Activated T-cell treated with anti-CD3 and anti-CD28 coated beads for 24 hours (primary cell): ENCODE measurements around the gene EPC1.
"Not testable (repeated sequence)": the region's sequence is repeated elsewhere in the genome, so short reads cannot be mapped to it uniquely, and the experiment has no call there.

Experiments
- DNase-seq: peaks from one replicate; pipeline ENCODE4 v3.0.0-alpha.2; 2020; ENCODE audit warnings: low read depth

Gene EPC1, protein sequence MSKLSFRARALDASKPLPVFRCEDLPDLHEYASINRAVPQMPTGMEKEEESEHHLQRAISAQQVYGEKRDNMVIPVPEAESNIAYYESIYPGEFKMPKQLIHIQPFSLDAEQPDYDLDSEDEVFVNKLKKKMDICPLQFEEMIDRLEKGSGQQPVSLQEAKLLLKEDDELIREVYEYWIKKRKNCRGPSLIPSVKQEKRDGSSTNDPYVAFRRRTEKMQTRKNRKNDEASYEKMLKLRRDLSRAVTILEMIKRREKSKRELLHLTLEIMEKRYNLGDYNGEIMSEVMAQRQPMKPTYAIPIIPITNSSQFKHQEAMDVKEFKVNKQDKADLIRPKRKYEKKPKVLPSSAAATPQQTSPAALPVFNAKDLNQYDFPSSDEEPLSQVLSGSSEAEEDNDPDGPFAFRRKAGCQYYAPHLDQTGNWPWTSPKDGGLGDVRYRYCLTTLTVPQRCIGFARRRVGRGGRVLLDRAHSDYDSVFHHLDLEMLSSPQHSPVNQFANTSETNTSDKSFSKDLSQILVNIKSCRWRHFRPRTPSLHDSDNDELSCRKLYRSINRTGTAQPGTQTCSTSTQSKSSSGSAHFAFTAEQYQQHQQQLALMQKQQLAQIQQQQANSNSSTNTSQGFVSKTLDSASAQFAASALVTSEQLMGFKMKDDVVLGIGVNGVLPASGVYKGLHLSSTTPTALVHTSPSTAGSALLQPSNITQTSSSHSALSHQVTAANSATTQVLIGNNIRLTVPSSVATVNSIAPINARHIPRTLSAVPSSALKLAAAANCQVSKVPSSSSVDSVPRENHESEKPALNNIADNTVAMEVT

GRCh38 chr10:32346551-32347362 lies at the start of gene EPC1:
Gene EPC1 (minus strand): TSS chr10:32347158. CDS start chr10:32346915, 243 bp downstream.
- DNase-seq: peak; percentile 86

DNA sequence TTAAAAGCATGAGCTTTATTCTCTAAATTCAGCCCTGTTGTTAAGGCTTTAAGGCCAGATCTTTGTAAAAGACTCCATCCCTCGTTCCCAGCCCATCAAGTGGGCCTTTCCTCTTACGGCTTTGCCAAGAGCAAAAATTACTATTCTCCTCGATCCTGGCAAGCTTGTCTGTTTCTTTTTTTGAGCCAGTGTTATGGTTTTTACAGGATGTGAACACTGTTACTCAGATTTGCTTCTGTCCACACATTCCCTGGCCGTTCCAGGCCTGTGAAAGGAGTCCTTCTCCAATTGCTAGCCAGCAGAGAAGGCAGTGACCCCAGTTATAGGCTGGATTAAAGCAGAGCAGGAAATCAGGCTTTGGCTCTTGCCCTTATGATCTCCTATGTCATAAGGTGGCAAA lies 47.0 kb upstream of the EPC1 start:
- no peak for DNase-seq

DNA sequence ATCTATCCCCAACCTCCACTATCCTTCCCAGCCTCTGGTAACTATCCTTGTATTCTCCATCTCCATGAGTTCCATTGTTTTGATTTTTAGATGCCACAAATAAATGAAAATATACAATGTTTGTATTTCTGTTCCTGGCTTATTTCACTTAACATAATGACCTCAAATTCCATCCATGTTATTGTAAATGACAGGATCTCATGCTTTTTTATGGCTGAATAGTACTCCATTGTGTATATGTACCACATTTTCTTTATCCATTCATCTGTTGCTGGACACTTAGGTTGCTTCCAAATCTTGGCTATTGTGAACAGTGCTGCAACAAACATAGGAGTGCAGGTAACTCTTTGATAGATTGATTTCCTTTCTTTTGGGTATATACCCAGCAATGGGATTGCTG lies 45.3 kb upstream of the EPC1 start:
- DNase-seq: not testable (repeated sequence)

DNA sequence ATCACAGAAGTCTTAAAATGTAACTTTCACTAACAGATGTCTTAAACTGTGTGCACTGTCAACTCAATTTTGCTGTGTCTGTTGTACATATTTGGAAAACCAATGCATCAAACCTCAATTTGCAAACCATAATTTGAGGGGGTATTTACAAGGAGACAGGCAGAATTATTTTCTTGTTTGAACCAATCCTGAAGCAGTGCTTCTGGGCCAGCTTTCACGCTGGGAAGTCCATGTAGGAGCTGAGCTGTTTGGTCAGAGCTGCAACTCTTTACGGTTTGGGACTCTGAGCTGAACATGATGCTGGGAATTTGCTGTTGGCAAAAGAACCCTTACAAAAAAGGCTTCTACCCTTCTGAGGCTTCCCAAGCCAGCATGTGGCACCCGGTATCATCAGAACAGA lies 43.2 kb upstream of the EPC1 start:
- no peak for DNase-seq

GRCh38 chr10:32388258-32389027 lies 41.5 kb upstream of the EPC1 start:
- DNase-seq: no peak

DNA sequence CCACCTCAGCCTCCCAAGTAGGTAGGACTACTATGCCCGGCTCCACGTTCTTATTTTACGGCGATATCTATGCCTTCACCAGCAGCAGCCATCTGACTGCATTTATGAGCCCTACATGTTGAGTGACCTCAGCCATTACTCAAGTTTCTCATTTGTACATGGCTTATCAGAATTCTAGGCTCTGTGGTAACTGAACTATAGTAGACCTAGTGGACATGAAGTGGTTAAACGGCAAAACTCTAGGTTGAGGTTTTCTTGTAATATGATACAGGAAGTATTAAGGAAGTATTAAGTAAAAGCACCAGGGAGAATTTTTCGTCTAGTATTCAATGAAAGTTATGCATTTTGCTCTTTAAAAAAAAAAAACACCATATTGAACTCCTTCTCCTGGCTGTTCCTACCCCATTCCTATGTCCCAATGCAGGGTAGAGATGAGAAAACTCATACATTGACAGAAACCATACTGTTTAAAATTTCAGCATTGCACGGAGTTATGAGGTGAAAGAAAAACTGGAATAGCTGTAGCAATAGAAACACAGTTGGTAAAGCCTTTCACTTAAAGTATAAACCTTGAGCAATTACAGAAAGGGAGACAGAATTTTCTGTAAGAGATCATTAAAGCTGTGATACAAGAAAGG lies 39.8 kb upstream of the EPC1 start:
- DNase-seq: no peak

GRCh38 chr10:32384171-32384570 lies 37.2 kb upstream of the EPC1 start:
- DNase-seq: no peak

GRCh38 chr10:32381165-32381564 lies 34.2 kb upstream of the EPC1 start:
- DNase-seq: no peak

DNA sequence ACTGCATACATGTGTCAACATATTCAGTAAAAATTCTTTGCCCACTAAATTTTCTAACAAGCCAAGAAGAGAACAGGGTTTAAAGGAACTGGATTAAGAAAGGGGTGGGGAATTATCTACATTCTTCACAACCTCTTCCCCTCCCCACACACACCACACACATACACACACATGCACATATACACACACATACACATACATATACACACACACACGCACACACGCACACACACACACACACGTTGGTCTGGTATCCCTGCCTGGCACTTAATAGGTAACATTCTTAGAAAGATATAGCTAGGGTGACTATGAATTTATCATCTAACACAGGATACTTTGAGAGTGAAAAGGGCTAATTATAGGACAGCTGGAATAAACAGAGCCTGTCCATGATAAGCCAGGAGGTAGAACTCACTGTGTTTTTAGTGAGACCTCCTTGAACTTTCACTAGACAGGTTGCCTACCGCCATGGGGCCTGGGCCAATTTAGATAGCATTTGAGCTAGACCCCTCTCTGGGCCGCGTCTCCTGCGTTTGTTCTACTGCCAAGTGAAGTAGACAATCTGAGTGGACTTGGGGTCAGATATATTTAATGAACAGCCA lies 33.1 kb upstream of the EPC1 start:
- DNase-seq: no peak

DNA sequence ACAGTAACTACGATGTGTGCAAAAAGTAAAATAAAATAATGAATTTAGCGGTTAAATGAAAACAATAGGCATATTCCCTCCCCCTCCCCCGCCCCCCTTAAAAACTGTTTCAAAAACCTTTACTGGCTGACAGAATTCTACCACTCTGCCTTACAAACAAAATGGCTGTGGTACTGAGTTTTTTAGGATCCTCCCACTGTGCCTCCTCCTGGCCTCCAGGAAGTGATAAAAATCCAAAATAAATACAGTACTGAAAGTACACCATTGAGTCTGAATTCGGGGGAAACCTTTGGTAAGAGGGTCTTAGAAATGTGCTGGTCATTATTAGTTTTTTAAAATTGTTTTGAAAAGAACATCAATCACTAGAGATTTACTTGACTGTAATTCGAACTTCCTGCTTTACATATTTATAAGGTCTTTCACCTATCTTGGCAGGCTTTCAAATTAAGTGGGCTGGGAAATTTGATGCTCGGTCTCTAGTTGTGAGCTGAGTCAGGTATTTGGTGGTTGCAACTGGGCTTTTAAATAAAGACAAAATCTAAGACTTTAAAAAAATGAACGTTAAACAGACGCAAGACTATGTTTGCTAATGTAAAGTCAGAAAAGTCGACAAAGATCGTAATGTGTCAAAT lies 32.5 kb upstream of the EPC1 start:
- no peak for DNase-seq

DNA sequence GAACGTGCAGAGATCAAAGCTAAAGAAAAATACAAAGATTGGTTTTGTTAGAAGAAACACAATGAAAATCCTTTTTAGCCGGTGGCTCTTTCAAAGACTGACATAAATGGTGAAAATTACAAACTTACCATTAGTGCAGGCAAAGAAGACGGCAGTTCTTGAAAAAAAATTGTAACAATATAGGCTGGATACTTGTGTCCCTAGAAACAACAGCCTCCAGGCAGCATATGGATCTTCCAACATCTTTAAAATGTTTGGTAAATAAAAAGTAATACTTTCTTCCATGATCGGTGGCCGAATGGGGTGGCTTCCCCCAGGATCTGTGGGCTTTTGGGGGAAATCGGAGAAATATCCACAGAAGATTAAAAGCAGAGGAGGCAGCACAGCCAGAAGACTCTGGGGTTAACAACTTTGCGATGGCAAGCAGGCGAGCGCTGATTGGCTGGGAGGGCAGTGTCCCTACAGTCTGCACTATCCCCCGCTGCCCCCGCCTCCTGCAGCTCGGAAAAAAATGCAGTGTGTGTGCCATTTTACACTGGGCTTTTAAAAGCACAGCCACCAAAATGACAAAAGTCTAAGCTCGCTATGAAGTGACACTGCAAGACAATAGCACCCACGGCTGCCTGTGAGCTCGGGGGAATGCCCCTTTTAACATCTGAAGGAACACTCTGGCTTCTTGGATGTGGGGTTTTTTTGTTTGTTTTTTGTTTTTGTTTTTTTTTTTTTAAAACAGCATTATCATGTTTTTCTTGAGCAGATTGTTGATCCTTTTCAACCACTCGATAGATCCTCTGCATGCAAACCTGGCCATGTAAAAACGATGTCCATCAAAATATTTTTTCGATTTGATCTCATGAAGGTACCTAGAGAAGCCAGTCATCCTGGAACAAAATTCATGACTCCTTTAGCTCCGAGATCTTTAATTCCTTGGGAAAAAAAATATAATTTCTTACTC lies 31.7 kb upstream of the EPC1 start:
- DNase-seq: peak; percentile 83

GRCh38 chr10:32377458-32378259 lies 30.7 kb upstream of the EPC1 start:
- DNase-seq: no peak

DNA sequence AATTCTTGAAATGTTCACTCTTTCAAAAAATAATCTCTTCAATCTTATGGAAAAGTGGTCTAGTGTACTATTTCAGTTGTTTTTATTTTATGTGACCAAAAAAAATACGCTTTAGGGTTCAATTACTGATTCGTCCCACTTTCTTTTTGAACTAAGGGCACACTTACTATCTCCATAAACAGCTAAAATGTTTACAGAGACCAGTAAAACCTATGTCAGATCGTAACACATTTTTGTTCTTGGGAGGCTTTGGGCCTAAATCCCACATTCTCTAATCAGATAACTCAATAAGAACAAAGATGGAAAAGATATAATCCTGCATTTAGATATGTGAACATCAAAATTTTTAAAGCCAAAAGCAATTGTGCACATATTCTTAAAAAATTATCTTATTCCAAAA lies 29.8 kb upstream of the EPC1 start:
- no peak for DNase-seq

GRCh38 chr10:32376097-32376496 lies 29.1 kb upstream of the EPC1 start:
- DNase-seq: no peak

GRCh38 chr10:32375631-32376030 lies 28.7 kb upstream of the EPC1 start:
- DNase-seq: no peak

DNA sequence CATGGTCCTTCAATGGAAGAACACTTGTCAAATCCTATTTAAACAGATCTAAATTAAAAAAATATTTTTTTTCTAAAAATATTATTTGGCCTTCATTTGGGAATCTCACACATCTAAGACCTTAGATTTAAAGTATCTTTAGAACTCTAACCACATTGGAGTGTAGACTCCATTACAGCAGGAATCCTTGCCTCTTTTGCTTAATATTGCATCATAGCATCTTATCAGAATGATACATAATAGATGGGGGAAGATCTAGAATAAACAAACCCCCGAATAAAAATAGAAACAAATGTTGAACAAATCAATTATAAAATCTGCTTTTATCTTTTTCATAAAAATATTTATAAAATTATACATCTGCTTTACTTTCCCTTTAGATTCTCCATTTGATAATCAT lies 27.6 kb upstream of the EPC1 start:
- no peak for DNase-seq

DNA sequence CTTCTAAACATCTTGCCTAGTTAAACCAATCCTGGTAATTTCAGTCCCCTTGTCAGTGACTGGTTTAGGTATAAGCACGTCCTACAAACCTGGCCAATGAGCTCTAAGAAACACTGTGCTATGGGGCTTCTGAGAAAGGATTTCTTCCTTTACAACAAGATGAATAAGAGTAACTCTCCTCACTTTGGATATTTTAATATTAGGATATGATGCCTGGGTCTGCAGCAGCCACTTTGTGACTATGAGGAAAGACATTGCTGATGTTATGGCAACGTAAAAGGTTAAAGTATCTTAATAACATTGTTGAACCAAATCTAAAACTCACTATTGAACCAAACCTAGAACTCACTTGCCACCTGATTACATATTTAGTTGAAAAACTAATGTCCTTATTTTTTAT lies 26.5 kb upstream of the EPC1 start:
- no peak for DNase-seq

DNA sequence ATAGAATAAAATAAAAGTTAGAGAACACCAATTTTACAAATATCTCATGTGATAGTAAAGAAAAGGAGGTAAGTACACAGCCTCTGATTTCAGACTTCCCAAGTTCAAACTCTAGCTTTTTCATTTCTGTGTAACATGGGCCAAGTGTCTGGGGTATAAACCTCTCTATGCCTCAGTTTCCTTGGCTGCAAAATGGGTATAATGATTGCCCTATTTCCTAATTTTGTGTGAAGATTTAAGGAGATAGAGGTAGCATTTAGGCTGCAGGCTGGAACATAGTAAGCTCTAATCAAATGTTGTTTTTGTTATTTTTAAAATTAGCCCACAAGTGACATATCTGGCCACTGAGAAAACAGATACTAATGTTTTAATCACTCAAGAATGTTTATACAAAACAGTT lies 26.1 kb upstream of the EPC1 start:
- DNase-seq: no peak
